GM18498 (cell line): ENCODE results near the gene CNTNAP2.
"Not testable (repeated sequence)": the region's sequence is repeated elsewhere in the genome, so short reads cannot be mapped to it uniquely, and the experiment has no call there.

Source experiments
- ATAC-seq: cut with Tn5 transposase; IDR thresholded peaks from one replicate; pipeline ENCODE4 v1.9.1; 2021; ENCODE audit warnings: mild to moderate bottlenecking, moderate library complexity; ENCODE audit not compliant: unreplicated experiment

CNTNAP2 gene

GRCh38 chr7:147593271-147594057 is 1476.9 kb downstream of the CNTNAP2 start:
- no peak for ATAC-seq

GRCh38 chr7:147595042-147595441 is 1478.4 kb downstream of the CNTNAP2 start:
- no peak for ATAC-seq

GRCh38 chr7:147598687-147599086 is 1482.1 kb downstream of the CNTNAP2 start:
- ATAC-seq = not testable (repeated sequence)

- no peak for ATAC-seq
These were observed 1488.7 kb downstream of the CNTNAP2 start for GRCh38 chr7:147605323-147605722.

- ATAC-seq = no peak
These were observed 1490.7 kb downstream of the CNTNAP2 start for GRCh38 chr7:147607157-147607800.

- ATAC-seq = no peak
These were observed 1494.8 kb downstream of the CNTNAP2 start for GRCh38 chr7:147611431-147611830.

GRCh38 chr7:147635288-147635687 is 1518.7 kb downstream of the CNTNAP2 start:
- no peak for ATAC-seq

GRCh38 chr7:147636553-147636952 is 1520.0 kb downstream of the CNTNAP2 start:
- no peak for ATAC-seq

- ATAC-seq = no peak
These were observed 1522.0 kb downstream of the CNTNAP2 start for GRCh38 chr7:147638566-147638965.

GRCh38 chr7:147639037-147639436 is 1522.4 kb downstream of the CNTNAP2 start:
- no peak for ATAC-seq

GRCh38 chr7:147639751-147640150 is 1523.2 kb downstream of the CNTNAP2 start:
- ATAC-seq = no peak

GRCh38 chr7:147640821-147641220 is 1524.2 kb downstream of the CNTNAP2 start:
- no peak for ATAC-seq

GRCh38 chr7:147646568-147646967 is 1530.0 kb downstream of the CNTNAP2 start:
- no peak for ATAC-seq

GRCh38 chr7:147650991-147651390 is 1534.4 kb downstream of the CNTNAP2 start:
- no peak for ATAC-seq

GRCh38 chr7:147651601-147652000 is 1535.0 kb downstream of the CNTNAP2 start:
- no peak for ATAC-seq

- no peak for ATAC-seq
These were observed 1536.9 kb downstream of the CNTNAP2 start for GRCh38 chr7:147653456-147653855.

GRCh38 chr7:147658392-147658967 is 1541.9 kb downstream of the CNTNAP2 start:
- ATAC-seq = no peak

GRCh38 chr7:147659036-147659995 is 1542.7 kb downstream of the CNTNAP2 start:
- ATAC-seq = no peak

GRCh38 chr7:147664541-147664940 is 1547.9 kb downstream of the CNTNAP2 start:
- no peak for ATAC-seq

GRCh38 chr7:147670759-147671158 is 1554.2 kb downstream of the CNTNAP2 start:
- no peak for ATAC-seq

- ATAC-seq = no peak
These were observed 1558.1 kb downstream of the CNTNAP2 start for GRCh38 chr7:147674705-147675104.
